Nucleus accumbens (tissue), 56 donors: ENCODE measurements around the gene DHFR2.
A peak's percentile ranks its signal among the peaks of the same experiment; 100 is the strongest.
"Not testable (repeated sequence)": the region's sequence is repeated elsewhere in the genome, so short reads cannot be mapped to it uniquely, and the experiment has no call there.

Experiments used
- DNase-seq, 56 donors: peaks; one replicate each; lab custom pipeline; 2025; lab: John Stamatoyannopoulos, UW

The DHFR2 gene

DNA sequence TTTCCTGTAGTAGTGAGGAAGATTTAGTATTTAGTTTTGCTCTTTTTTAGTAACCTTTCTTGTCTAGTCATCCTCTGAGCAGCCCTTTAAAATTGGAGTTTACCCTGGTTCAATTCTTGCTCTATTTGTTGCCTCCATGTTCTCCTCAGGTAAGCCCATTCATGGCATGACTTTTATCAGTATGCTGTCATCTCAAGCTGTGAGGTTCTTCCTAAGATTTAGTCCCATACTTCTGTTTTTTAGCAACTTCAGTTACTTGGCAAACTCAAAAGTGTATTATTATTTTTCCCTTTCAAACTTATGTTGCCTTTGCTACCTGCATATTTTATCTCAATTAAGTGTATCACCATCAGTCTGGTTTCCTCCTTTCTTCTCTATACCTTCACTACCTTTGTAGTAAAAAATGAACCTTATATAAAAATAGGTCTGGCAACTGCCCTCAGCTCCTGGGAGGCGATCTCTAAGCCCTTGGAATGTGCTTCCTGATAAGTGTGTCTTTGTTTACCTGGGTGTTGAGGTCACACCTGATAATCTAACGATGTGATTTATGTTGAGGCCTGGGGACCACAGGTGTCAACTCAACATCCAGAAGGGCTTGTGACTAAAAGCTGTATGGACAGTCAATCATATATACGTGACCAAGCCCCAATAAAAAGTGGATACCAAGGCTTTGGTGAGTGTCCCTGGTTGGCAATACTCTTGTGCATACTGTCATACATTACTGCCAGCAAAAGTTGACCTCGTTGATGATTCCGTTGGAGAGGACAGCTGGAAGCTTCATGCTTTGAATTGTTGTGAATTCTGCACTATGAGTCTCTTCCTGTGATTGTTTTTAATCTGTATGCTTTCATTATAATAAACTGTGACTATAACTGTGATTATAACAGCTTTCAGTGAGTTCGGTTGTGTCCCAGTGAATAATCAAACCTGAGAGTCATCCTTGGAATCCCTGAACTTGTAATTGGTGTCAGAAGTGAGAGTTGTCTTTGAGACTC, 4.1 kb upstream of the DHFR2 start:
- DNase-seq = no peak

DNA sequence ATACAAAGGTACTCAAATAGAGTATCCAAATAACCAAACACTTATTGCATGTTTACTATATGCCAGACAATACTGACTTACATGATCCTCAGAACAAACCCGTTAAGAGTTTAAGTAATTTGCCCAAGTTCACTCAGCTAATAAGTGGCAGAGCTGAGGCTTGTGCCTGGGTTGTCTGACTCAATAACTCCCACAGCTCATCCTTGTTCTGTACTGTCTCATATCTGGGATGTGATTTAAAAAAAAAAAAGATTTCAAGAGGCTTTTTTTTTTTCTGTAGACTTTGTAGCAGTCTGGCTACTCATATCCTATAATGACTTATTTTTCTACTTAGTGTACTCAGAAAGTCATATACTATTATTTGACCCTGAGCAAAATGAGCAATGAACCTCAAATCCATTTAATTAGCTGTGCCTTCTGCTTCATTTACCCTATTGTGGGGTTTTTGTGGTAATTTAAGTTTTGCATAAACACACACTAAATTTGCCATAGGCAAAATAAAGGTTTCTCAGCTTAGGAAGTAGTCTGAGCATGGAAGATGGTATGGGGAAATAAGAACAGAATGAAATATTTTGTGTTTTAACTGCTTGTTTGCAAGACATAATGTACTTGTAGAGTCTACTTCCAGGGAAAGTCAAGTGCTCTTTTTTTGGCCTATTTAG, 3.2 kb upstream of the DHFR2 start:
- peak in 6 of 56 donors; percentile 6 to 27 (median 19) for DNase-seq

DNA sequence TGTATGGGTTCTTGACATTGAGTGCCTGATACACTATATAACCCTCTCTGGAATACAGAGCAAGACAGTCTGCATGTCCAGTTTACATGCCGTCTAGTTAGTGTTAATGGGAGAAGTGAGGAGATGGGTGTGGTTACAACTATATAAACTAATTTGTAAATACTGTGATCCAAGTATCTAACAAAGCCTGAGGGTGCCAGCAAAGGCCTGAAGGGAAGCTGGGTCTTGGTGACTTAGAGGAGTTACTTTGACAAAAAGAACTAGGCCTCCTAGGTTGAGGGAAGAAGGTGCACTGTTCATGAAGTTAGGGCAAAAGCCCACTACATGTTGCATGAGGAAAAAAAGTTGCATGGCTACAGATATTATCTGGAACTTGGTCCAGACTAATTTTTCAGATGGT, 2.4 kb upstream of the DHFR2 start:
- no peak for DNase-seq

DNA sequence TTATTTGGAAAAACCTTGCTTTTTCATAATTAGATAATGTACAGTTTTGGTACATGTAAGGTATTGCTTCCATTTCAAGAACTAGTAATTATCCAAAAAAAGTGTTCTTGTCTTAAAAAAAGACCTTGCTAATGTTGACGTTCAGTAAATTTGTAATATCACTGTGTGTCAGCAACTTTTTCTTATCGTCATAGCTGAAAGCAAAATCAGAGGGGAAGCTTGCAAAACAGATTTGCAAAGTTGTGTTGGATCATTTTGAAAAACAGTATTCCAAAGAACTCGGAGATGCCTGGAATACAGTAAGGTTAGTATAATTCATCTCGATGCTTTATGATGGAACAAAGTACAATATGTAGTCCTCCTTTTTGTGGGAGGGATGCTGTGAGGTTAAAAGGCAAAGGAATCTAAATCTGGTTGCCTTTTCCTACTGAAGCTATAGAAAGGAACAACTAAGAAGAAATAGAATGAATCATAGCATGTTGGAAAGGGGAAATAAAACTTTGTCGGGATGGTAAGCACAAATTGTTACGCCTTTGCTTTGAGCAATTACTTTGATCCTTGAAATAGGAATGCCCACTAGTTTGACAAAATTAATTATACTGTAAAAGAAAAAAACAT, 1.6 kb upstream of the DHFR2 start:
- no peak for DNase-seq

DNA sequence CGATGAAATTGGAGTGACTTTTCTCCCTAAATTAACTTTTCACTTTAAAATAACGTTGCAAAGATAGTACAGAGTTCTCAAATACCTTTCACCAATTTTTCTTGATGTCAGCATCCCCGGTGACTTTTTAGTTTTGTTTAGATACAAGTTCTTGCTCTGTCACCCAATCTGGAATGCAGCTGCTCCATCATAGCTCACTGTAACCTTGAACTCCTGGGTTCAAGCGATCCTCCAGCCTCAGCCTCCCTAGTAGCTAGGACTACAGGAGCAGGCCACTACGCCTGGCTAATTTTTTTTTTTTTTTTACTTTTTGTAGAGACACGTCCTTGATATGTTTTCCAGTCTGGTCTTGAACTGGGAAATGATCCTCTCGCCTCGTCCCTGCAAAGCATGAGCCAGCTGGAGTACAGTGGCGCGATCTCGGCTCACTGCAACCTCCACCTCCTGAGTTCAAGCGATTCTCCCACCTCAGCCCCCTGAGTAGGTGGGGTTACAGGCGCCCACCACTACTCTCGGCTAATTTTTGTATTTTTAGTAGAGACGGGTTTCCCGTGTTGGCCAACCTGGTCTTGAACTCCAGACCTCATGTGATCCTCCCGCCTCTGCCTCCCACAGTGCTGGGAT, 892 bp upstream of the DHFR2 start:
- no peak for DNase-seq

DNA sequence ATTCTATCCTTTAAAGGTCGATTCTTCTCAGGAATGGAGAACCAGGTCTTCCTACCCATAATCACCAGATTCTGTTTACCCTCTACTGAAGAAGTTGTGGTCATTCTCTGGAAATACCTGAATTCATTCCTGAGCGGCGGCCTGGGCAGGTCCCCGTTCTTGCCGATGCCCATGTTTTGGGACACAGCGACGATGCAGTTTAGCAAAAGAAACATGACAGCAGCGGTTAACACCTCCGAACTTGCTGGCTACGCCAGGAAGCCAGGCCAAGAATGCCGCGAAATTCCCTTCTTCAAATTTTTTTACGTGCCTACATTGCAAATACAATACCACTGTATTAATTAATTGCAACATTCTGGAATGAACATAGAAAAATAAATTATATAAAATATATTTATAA, 1.4 kb downstream of the DHFR2 start:
- no peak for DNase-seq

DNA sequence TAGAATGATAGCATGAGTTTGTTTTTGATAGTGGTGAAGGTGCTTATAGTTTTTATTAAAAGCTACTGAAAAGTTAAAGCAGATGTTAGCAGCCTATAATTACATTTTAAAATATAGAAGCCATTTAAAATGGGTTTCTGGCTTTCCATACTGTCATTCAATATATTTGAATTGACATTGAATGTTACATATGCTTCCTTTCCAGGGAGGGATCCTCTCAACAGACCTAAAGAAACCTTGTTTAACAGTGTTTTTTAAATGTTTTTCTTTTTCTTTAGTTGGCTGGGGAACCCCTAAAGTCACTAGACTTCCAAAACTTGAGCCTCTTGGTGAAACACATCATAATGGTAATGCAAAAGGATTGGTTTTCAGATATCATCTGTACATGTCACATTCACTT, 12.2 kb downstream of the DHFR2 start:
- no peak for DNase-seq

DNA sequence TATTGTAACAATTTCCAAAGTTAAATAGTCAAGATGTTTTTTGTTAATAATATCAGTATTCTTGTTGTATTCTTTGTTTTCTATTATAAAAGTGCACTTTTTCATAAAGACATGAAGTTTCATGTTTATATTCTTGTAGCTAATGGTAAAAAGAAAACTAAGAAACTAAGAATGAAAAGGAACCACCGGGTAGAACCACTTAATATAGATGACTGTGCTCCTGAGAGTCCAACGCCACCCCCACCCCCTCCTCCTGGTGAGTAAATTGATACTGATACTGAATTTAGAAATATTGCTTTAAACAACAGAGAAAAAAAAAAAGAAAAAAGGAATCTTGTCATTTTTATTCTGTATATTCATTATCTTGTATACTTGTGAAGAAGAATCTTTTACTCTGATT, 13.4 kb downstream of the DHFR2 start:
- no peak for DNase-seq

DNA sequence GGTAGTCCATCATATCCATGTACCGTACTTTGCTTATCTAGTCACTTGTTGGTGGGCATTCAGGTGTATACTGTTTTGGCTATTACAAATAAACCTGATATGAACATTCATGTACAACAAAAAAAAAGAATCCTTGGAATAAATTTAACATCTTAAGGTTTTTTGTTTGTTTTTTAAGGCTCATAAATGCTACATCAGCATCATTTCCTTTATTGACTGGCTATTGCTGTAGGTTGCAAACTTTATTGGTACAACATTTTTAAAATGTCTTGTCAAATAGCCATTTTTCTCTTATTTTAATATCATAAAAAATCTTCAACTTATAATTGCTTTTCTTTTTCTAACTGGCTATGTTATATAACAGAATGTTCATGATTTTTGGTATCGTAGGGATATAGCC, 16.2 kb downstream of the DHFR2 start:
- no peak for DNase-seq

DNA sequence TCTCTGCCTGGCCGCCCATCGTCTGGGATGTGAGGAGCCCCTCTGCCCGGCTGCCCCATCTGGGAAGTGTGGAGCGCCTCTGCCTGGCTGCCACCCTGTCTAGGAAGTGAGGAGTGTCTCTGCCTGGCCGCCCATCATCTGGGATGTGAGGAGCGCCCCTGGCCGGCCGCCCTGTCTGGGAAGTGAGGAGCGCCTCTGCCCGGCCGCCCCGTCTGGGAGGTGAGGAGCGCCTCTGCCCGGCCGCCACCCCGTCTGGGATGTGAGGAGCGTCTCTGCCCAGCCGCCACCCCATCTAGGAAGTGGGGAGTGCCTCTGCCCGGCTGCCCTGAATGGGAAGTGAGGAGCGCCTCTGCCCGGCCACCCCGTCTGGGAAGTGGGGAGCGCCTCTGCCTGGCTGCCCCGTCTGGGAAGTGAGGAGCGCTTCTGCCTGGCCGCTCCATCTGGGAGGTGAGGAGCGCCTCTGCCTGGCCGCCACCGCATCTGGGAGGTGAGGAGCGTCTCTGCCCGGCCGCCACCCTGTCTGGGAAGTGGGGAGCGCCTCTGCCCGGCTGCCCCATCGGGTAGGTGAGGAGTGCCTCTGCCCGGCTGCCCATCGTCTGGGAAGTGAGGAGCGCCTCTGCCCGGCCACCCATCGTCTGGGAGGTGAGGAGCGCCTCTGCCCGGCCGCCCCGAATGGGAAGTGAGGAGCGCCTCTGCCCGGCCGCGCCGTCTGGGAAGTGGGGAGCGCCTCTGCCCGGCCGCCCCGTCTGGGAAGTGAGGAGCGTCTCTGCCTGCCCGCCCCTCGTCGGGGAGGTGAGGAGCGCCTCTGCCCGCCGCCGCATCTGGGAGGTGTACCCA, 18.4 kb downstream of the DHFR2 start:
- DNase-seq = not testable (repeated sequence)

DNA sequence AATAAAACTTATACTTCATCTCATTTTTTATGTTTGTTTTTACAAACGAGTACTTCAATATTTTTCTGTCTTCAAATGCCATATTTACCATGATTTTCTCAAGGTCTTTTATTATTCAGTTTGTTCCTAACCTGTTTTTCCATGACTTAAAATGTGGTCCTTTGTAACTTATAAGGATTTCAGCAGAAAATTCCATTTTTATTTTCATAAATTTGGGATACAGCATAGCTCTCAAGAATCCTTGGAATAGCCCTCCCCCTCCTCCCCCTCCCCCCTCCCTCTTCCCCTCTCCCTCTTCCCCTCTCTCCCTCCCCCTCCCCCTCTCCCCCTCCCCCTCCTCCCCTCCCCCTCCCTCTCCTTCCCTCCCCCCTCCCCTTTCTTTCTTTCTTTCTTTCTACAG, 19.4 kb downstream of the DHFR2 start:
- no peak for DNase-seq

DNA sequence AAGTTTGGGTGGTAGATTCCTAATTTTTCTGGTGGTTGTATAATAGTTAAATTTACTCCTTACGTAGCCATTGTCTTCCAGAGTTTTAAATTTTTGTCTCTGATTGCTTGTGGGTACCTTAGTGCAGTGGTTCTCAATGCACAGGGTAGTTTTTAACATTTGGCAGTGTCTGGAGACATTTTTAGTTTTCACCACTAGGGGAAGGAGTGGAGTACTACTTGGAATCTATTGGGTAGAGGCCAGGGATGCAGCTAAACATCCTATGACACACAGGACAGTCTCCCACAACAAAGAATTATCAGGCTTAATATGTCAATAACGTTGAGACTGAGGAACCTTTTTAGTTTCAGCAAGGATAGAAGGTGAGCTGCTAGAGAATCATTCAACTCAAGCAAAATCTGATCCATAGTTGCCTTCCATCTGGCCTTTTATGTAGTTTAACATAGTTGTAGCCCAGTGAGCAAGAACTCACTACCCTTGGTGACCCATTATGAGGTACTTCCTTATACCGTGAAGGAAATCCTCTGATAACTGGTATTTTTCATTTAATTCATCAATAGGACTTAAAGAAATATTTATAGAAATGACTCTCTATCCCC, 25.7 kb downstream of the DHFR2 start:
- DNase-seq = no peak

DNA sequence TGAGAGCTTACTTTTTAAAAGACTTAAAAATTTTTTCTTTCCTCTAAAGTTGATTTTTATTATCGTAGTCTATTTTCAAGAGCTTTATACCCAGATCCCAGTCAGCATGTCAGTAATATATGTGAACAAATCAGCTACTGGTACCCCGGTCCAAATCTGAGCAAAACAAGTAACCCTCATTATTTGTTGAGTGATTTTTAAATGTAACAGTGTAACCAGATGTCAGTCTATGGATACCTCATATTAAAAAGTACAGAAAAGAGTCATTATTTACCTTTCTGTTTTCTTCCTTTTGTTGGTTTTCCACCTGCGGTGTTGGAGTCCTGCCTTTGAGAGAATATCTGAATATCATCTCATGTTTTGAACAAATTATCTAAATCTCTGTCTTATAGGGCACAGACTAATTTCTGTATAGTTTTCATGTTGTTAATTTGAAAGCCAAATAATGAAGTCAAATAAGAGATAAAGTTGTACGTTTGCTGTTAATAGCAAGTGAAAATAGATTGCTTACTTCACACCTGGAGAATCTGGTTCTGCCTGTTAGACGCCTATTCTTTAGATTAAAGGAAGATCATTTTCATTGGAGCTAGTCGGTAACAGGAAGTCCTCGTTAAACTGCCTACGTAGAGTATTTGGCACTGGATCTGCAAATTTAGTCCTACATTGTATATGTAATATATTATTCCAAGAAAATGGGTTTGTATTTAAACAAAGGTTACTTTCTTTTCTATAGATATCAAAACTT, 34.5 kb downstream of the DHFR2 start, which contains the start of gene STX19:
TSS of gene STX19 (minus strand) at position 505 of the 745 bp plus-strand sequence. CDS start 13,328 bp downstream, outside the sequence.
- DNase-seq = no peak

DNA sequence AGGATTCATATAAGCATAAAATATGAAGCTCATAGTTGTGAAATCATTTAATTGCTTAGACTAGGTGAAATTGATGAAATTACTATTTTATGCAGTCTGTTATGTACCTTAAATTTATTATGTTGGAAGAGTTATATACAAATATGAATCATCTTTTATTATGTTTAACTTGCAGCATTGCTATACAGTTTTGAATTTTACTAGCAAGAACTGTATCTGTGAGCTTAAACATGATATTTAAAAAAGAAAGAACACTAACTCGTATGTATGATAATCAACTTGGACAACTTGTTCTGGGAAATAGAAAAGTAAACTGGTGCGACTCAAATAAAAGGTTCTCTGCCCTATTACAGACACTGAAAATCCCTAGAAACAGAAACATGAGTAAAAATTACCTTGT, 36.1 kb downstream of the DHFR2 start:
- no peak for DNase-seq

DNA sequence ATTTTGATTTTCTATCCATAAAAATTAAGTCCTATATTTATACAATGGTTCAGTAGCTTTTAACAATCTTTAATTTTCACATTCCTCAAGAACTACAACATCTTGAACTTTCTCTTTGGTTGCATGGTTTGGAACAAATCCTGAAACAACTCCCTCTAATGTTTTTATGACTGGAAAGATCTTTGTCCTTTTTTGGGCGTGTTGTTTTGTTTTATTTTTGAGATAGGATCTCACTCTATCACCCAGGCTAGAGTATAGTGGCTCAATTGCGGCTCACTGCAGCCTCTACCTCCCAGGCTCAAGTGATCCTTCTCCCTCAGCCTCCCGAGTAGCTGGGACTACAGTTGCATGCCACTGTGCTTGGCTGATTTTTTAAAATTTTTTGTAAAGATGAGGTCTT, 38.3 kb downstream of the DHFR2 start:
- no peak for DNase-seq

DNA sequence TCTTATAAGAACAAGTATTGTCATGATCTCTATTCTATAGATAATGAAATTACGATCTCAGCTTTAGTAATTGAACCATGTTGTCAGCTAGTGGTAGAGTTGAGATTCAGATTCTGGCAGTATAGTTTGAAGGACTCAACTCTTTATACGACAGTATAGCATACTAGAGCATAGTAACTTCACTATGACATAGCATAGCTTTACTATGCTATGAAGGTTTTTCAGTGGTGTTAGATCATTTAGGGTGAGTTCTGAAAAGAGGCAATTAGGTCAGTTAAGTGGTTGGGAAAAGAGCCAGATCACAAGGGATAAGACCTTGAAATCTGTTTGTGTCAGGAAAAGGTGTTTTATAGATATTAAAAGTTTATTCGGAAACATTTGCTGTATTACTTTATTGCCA, 42.4 kb downstream of the DHFR2 start:
- no peak for DNase-seq

DNA sequence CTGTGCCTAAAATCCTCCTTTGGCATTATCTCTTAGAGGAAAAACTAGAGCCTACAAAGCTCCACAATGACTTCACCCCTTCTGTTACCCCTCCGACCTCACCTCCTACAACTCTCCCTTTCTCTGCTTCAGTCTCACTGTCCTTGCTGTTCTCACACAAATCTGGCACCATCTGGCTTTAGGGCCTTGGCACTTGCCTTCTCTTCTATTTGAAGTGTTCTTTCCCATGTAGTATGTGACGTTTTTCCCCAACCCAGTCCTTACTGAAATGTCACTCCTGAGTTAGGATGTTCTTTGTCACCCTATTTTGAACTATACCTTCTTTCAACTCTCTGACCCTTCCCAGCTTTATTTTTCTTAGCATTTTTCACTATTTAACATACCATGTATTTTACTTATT, 43.1 kb downstream of the DHFR2 start:
- no peak for DNase-seq

DNA sequence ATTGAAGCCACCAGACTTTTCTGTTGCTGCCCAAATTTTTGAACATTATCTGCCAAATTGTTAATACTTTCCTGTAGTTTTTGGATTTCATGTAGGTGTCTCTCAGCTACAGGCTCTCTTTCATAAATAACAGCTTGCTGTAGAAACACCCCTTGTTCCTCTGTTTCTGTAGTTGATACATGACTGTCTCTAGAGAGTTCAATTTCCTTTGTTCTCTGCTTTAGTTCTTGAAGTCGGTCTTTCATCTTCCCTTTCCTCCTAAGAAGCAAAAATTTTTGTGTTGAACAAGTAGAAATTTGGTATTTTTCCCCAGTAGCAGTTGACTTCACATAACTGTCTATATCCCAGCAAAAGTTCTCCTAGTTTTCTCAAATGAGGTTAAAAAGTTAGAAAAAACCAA, 47.7 kb downstream of the DHFR2 start:
- no peak for DNase-seq

DNA sequence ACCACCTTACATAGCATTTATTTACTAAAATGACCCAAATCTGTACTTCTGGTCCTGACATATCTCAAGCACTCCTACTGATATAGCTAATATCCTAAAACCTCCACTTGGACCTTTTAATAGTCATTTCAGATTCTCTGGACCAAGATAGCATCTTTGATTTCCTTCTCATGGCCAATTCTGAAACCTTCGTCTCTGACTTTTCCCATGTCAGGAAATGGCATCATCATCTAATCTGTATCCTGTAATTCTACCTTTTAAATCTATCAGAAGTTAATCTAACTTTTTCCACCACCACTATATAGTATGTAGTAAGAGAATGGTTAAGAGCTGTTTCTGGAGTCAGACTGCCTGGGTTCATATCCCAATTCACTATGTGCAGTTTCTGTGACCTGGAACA, 50.5 kb downstream of the DHFR2 start:
- DNase-seq = no peak
